Omental fat pad (tissue), 4 donors: Measurements from ENCODE around the gene INTS15. TPM values are rescaled to one million over a fixed set of nuclear protein-coding genes. Genes with fewer than 3 reads are reported as not detected.

ENCODE experiments used
- ATAC-seq: fragments of 150-250 bp; one replicate; pipeline ENCODE4 v1.9.1; 2016; ENCODE audit warnings: mild to moderate bottlenecking, moderate library complexity; ENCODE audit not compliant: low FRiP score
- DNase-seq: peaks from one replicate; pipeline ENCODE4 v3.0.0-alpha.2; 2019; ENCODE audit warnings: low spot score
- total RNA-seq, 4 donors: library from RNA; depleted of rRNA; stranded (reverse); fragments of >200 nt; gene quantifications; one replicate each; pipeline ENCODE4 v1.1.0, GENCODE V29; 2016
- TF ChIP-seq, protein P1 (sequence below), 3 donors: fragments of 450-650 bp; IDR thresholded peaks; one replicate each; pipeline ENCODE4 v1.5.1; 2016 to 2017; ENCODE audit warnings: antibody characterized with exemption in 3 of 3, mild to moderate bottlenecking in 3 of 3, moderate library complexity in 2 of 3

INTS15 gene
- total RNA-seq, 4 donors from 2014 or later: 20.2 to 45.1 (median 24.1) TPM

GRCh38 chr7:6643915-6644625, 54.2 kb downstream of the INTS15 start:
- TF ChIP-seq, protein P1, sequence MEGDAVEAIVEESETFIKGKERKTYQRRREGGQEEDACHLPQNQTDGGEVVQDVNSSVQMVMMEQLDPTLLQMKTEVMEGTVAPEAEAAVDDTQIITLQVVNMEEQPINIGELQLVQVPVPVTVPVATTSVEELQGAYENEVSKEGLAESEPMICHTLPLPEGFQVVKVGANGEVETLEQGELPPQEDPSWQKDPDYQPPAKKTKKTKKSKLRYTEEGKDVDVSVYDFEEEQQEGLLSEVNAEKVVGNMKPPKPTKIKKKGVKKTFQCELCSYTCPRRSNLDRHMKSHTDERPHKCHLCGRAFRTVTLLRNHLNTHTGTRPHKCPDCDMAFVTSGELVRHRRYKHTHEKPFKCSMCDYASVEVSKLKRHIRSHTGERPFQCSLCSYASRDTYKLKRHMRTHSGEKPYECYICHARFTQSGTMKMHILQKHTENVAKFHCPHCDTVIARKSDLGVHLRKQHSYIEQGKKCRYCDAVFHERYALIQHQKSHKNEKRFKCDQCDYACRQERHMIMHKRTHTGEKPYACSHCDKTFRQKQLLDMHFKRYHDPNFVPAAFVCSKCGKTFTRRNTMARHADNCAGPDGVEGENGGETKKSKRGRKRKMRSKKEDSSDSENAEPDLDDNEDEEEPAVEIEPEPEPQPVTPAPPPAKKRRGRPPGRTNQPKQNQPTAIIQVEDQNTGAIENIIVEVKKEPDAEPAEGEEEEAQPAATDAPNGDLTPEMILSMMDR (IDR thresholded peaks at IDR 0.05): no peak
- no peak for ATAC-seq
- DNase-seq: no peak

- ATAC-seq: no peak
- TF ChIP-seq, protein P1 (IDR thresholded peaks at IDR 0.05): no peak
- DNase-seq: no peak
Observed at GRCh38 chr7:6644728-6645127, 54.9 kb downstream of the INTS15 start.

DNA sequence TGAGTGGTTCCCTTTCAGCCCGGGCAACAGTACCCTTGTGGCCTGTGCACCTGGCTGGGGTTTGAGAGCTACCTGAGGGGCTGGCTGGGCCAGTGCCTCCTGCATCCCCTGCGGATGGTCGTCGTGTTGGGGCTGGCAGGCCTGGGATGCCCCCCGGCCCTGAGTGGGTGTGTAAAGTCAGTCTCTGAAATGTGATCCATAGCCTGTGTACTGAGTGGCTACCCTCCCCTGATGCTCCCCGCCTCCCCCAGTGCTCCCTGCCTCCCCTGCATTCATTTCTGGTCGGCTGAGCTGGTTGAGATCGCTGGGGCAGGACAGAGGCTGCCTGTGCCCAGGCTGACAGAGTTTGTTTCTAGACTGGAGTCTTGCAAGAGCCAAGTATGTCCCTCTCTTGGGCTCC, 56.6 kb downstream of the INTS15 start:
- TF ChIP-seq, protein P1 (IDR thresholded peaks at IDR 0.05): no peak
- ATAC-seq (no peak), DNase-seq (no peak)

DNA sequence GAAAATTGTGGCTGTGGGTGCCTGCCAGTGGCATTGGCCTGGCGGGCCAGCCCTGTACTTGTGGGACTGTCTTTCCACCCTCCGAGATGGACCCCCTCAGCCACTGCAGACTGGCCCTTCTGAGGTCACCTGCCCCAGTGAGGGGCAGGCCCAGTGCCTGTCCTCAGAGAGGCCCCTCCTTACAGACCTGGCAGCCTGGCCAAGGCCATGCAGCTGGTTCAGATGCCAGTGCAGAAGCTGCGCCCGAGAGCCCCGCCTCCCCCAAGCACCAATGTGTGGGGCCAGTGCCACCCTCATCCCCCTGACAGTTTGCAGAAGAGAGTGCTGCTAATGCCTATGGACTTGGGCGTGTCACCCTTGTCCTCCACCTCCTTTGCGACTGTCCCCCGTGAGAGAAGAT, 57.3 kb downstream of the INTS15 start:
- TF ChIP-seq, protein P1 (IDR thresholded peaks at IDR 0.05): no peak
- DNase-seq: no peak
- ATAC-seq: no peak

DNA sequence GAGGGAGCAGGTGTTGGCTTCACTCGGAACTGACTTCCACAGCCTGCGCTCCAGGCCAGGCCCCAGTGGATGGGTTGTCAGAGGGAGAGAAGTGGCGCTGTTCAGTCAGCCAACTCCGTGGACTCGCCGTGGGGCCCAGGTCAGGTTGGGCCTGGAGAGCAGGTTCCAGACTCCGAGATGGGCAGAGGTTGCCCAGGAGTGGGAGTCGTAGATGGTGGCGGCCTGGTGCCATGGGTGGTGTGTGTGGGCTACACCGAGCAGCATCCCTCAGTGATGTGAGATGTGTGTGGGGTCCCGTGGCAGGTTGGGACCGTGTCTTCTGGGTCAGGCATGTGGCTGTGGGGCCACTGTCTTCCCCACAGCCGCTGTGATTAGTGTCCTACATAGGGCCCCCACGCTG, 57.7 kb downstream of the INTS15 start:
- ATAC-seq (no peak), DNase-seq (no peak)
- TF ChIP-seq, protein P1 (IDR thresholded peaks at IDR 0.05): no peak

- ATAC-seq: no peak
- DNase-seq: no peak
- TF ChIP-seq, protein P1 (IDR thresholded peaks at IDR 0.05): no peak
Observed at GRCh38 chr7:6648066-6648814, 58.4 kb downstream of the INTS15 start.

GRCh38 chr7:6648815-6649104, 58.9 kb downstream of the INTS15 start:
- no peak for DNase-seq
- TF ChIP-seq, protein P1 (IDR thresholded peaks at IDR 0.05): no peak
- no peak for ATAC-seq
